Upper lobe of left lung (tissue), 6 donors: Measurements from ENCODE around the gene LYPD6B. TPM values are rescaled to one million over a fixed set of nuclear protein-coding genes. Genes with fewer than 3 reads are reported as not detected.
A peak's percentile ranks its signal among the peaks of the same experiment; 100 is the strongest.

ENCODE experiments used
- ATAC-seq, 2 donors: fragments of 200-7000 bp; cut with Tn5 transposase; one replicate each; pipeline ENCODE4 v1.9.1; 2022; ENCODE audit warnings: mild to moderate bottlenecking in 2 of 2, moderate library complexity in 2 of 2; ENCODE audit not compliant: low FRiP score in 2 of 2
- DNase-seq, 2 donors: peaks; one replicate each; pipeline ENCODE4 v3.0.0-alpha.2; 2019 to 2020
- H3K27ac ChIP-seq, 4 donors: fragments of 200-600 bp; sonication (generic); one replicate each; pipeline ENCODE4 v1.5.1; 2016 to 2019
- H3K27me3 ChIP-seq, 4 donors: fragments of 200-600 bp; sonication (generic); one replicate each; pipeline ENCODE4 v1.5.1; 2017 to 2019
- H3K36me3 ChIP-seq, 4 donors: fragments of 200-600 bp; sonication (generic); one replicate each; pipeline ENCODE4 v1.5.1; 2016 to 2019
- H3K4me1 ChIP-seq, 4 donors: fragments of 200-600 bp; sonication (generic); one replicate each; pipeline ENCODE4 v1.5.1; 2018 to 2019
- H3K4me3 ChIP-seq, 4 donors: fragments of 200-600 bp; sonication (generic); one replicate each; pipeline ENCODE4 v1.5.1; 2017 to 2019; ENCODE audit warnings: mild to moderate bottlenecking in 2 of 4, moderate library complexity in 1 of 4
- H3K9me3 ChIP-seq, 4 donors: fragments of 200-600 bp; sonication (generic); one replicate each; pipeline ENCODE4 v1.5.1; 2018 to 2019
- EP300 ChIP-seq, 4 donors: sonication (generic); formaldehyde crosslinking; IDR thresholded peaks; one replicate each; pipeline ENCODE4 v1.5.1; 2017; ENCODE audit warnings: antibody characterized with exemption in 4 of 4, control low read depth in 2 of 4
- POLR2A ChIP-seq, 4 donors: fragments of 450-650 bp; IDR thresholded peaks; one replicate each; pipeline ENCODE4 v1.5.1; 2016 to 2017; ENCODE audit warnings: antibody characterized with exemption in 4 of 4, mild to moderate bottlenecking in 2 of 4
- POLR2AphosphoS5 ChIP-seq, 2 donors: sonication (generic); formaldehyde crosslinking; IDR thresholded peaks; one replicate each; pipeline ENCODE4 v1.5.1; 2017; ENCODE audit warnings: antibody characterized with exemption in 2 of 2
- WGBS, 2 donors: methylation state at CpG; one replicate each; pipeline ENCODE4 v1.1.5; 2017 to 2018; 5-methylcytosine and 5-hydroxymethylcytosine counted together
- total RNA-seq, 6 donors: library from RNA; depleted of rRNA in 4 of 6; stranded (reverse); fragments of >200 nt in 4 of 6; gene quantifications; one replicate each; pipeline versions ENCODE4 v1.1.0 to v1.2.1, GENCODE V29; 2016 to 2021
- TF ChIP-seq, protein P1 (sequence below), 6 experiments: fragments of 450-650 bp in 4 of 6; fragments of 200-600 bp in 2 of 6; sonication (generic) in 2 of 6; IDR thresholded peaks; one replicate each; pipeline ENCODE4 v1.5.1; 2016 to 2019; ENCODE audit warnings: antibody characterized with exemption in 6 of 6
- donor health status: DM: no; HTN: no; CAD: no; lungs with moderate emphysema.
- donor health status: DM: no; HTN: yes; CAD: no; lungs with severe emphysema.

The LYPD6B gene
- total RNA-seq, 6 donors from 2014 or later, result 0.43 to 6.7 (median 1.1) TPM; not detected in 2

DNA sequence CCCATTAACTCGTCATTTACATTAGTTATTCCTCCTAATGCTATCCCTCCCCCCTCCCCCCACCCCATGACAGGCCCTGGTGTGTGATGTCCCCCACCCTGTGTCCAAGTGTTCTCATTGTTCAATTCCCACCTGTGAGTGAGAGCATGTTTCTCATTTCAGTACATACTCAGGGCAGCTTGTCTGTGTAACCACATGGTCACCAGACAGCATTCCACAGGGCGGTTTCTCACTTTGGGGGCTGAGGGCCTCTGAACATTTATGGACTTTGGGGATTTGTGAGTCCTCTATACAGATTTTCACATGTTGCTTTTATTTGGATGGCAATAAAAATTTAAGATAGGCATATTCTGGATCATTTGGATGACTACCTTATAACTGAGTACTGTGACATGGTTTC is 84.0 kb downstream of the LYPD6B start:
- H3K4me3 ChIP-seq, result no peak overlapping the region
- H3K27ac ChIP-seq, result no peak overlapping the region
- no peak for DNase-seq
- ATAC-seq, result no peak
- H3K4me1 ChIP-seq, result peaks cover 0 to 3% (median 0%) of the 10 kb centered on the region in 4 donors
- no peaks in the 10 kb centered on the region for H3K36me3 ChIP-seq
- no peaks in the 10 kb centered on the region for H3K9me3 ChIP-seq
- H3K27me3 ChIP-seq, result no peaks in the 10 kb centered on the region
- WGBS, 2 donors, result 78 to 80% methylated on average over 2 of the region's 2 CpGs
- no peak for TF ChIP-seq POLR2A (IDR thresholded peaks at IDR 0.05)

DNA sequence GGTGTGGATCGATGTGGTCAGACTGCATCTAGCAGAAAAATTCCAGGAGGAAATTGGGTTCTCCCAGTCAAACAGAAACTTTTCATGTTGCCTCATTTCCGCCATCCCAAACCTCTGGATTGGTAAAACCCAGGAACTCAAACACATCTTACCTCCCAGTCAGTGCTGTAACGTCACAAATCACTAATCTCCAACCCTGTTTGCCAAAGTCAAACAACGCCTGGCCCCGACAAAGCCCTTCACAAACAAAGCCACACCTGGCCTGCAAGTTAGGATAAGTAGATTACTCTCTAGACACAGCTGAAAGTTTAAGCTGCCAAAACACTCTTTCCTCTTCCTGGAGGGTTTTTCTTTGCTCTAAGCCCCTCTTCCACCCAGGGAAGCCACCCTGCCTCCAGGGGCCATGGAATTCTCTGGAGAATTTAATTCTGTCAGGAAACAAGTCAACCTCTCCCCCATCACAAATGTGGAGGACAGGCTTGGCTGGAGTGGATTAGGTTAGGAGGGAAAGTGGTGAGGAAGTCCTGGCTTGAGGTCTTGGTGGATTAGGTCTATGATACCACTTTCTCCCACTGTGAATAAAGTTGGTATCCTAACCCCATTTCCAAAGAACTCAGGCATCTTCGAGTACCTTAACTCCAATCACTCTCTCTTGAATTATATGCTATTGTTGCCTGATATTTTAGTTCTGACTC is 86.7 kb downstream of the LYPD6B start:
- Histone ChIP-seq H3K36me3 (no peaks in the 10 kb centered on the region), H3K4me3 (no peak overlapping the region), H3K27me3 (no peaks in the 10 kb centered on the region), H3K9me3 (no peaks in the 10 kb centered on the region), H3K4me1 (peaks cover 0 to 3% (median 0%) of the 10 kb centered on the region in 4 donors), H3K27ac (no peak overlapping the region)
- no peak for TF ChIP-seq EP300 (IDR thresholded peaks at IDR 0.05)
- no peak for TF ChIP-seq POLR2AphosphoS5 (IDR thresholded peaks at IDR 0.05)
- no peak for TF ChIP-seq POLR2A (IDR thresholded peaks at IDR 0.05)
- TF ChIP-seq, protein P1, sequence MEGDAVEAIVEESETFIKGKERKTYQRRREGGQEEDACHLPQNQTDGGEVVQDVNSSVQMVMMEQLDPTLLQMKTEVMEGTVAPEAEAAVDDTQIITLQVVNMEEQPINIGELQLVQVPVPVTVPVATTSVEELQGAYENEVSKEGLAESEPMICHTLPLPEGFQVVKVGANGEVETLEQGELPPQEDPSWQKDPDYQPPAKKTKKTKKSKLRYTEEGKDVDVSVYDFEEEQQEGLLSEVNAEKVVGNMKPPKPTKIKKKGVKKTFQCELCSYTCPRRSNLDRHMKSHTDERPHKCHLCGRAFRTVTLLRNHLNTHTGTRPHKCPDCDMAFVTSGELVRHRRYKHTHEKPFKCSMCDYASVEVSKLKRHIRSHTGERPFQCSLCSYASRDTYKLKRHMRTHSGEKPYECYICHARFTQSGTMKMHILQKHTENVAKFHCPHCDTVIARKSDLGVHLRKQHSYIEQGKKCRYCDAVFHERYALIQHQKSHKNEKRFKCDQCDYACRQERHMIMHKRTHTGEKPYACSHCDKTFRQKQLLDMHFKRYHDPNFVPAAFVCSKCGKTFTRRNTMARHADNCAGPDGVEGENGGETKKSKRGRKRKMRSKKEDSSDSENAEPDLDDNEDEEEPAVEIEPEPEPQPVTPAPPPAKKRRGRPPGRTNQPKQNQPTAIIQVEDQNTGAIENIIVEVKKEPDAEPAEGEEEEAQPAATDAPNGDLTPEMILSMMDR (IDR thresholded peaks at IDR 0.05), result no peak
- DNase-seq (no peak), ATAC-seq (peak; percentile 29 to 60)
- 60 to 65% methylated on average over 6 of the region's 6 CpGs for WGBS, 2 donors

DNA sequence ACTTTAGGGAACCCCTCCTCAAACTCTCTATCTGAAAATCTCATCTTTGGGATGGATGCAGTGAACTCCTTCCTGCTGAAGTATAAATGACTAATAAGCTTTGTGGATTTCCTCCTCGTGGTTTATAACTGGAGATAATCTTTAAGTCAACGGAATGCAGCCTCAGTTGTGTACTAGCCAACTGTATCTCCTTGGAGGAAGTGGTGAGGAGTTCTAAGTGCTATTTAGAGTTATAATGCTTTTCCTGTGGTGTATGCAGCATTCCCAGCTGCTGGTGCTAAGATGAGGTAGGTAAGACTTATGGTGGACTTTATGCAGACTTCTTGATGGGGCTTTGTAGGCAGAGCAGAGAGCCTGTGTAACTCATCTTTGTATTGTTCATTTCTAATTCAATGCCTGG is 90.9 kb downstream of the LYPD6B start:
- no peaks in the 10 kb centered on the region for H3K9me3 ChIP-seq
- no peak for ATAC-seq

DNA sequence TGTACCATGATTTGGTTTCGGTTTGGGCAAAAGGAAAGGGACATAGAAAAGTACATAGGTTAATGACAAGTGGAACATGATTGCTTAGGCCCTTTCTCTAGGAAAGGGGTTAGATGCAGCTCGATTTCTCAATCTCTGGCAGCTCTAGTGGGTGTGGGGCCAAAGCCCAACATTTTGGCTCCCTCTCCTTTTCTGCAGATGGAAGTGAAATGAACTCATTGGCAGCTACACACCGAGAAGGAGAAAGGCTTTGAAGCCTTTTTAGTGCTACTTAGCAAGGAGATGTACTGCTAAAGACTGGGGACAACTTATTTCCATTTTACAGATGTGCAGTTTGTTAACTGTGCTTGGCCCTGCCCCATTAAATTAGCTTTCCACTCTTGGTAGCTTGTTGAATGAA is 93.8 kb downstream of the LYPD6B start:
- WGBS, 2 donors, result 52 to 58% methylated on average over 3 of the region's 3 CpGs

More for the DNA sequence above, 90.9 kb downstream of the LYPD6B start:
- Histone ChIP-seq H3K4me1 (peaks cover 0 to 3% (median 0%) of the 10 kb centered on the region in 4 donors), H3K36me3 (no peaks in the 10 kb centered on the region), H3K4me3 (no peak overlapping the region), H3K27ac (no peak overlapping the region), H3K27me3 (no peaks in the 10 kb centered on the region)
- TF ChIP-seq POLR2A (IDR thresholded peaks at IDR 0.05), result no peak
- TF ChIP-seq EP300 (IDR thresholded peaks at IDR 0.05), result no peak
- TF ChIP-seq, protein P1 (IDR thresholded peaks at IDR 0.05), result no peak
- no peak for TF ChIP-seq POLR2AphosphoS5 (IDR thresholded peaks at IDR 0.05)
- 60 to 65% methylated on average over 2 of the region's 2 CpGs for WGBS, 2 donors
- DNase-seq, result no peak

DNA sequence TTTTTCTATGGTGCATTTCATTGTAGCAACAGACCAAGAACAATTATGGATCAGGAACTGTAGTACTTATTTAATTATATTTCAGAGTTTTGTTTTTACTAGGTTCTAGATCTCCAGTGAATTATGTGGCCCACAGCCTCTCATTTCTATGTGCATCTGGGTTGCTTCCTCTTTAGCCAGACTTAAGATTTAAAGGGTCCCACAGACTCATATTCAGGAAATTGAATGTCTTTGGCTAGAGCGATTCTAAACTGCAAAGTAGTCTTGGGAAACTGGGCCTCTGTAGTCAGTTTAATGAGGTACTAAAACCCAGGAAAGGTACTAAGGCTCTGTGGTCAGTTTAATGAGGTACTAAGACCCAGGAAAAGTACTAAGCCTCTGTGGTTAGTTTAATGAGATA is 94.4 kb downstream of the LYPD6B start:
- Histone ChIP-seq H3K27me3 (no peaks in the 10 kb centered on the region), H3K36me3 (no peaks in the 10 kb centered on the region), H3K9me3 (no peaks in the 10 kb centered on the region), H3K4me3 (no peak overlapping the region), H3K27ac (no peak overlapping the region), H3K4me1 (no peaks in the 10 kb centered on the region)
- WGBS, 2 donors, result 45 to 73% methylated on average over 1 of the region's 1 CpG
- DNase-seq (no peak), ATAC-seq (no peak)
- TF ChIP-seq POLR2AphosphoS5 (IDR thresholded peaks at IDR 0.05) (no peak), POLR2A (IDR thresholded peaks at IDR 0.05) (no peak), EP300 (IDR thresholded peaks at IDR 0.05) (no peak)
- TF ChIP-seq, protein P1 (IDR thresholded peaks at IDR 0.05), result no peak

More for the DNA sequence above, 93.8 kb downstream of the LYPD6B start:
- no peak for TF ChIP-seq POLR2AphosphoS5 (IDR thresholded peaks at IDR 0.05)
- TF ChIP-seq POLR2A (IDR thresholded peaks at IDR 0.05), result no peak
- TF ChIP-seq EP300 (IDR thresholded peaks at IDR 0.05), result no peak
- TF ChIP-seq, protein P1 (IDR thresholded peaks at IDR 0.05), result no peak
- peak in 1 of 2 donors; percentile 29 for ATAC-seq
- H3K4me3 ChIP-seq, result no peak overlapping the region
- no peaks in the 10 kb centered on the region for H3K27me3 ChIP-seq
- H3K27ac ChIP-seq, result no peak overlapping the region
- no peaks in the 10 kb centered on the region for H3K36me3 ChIP-seq
- no peaks in the 10 kb centered on the region for H3K4me1 ChIP-seq
- no peak for DNase-seq
- no peaks in the 10 kb centered on the region for H3K9me3 ChIP-seq
